SK-N-SH (cell line): ENCODE data around the gene SARS2. TPM values are rescaled to one million over a fixed set of nuclear protein-coding genes. Genes with fewer than 3 reads are reported as not detected.

ENCODE experiments used
- CTCF ChIA-PET: fragments of 300-600, 350-600 bp; formaldehyde crosslinking; extraction: SDS; loops from one replicate; lab custom pipeline; 2021; lab: Yijun Ruan, JAX
- POLR2A ChIA-PET: fragments of 350-600 bp; sonication (Branson Sonifier 250); formaldehyde crosslinking; extraction: SDS; loops from one replicate; lab custom pipeline; 2020; ENCODE audit warnings: antibody characterized with exemption, inconsistent platforms; lab: Yijun Ruan, JAX
- DNase-seq: peaks from one replicate; pipeline ENCODE4 v3.0.0; 2012
- H2AFZ ChIP-seq: fragments of 200-600 bp; sonication (generic); 2 replicates; pipeline ENCODE4 v1.8.1; 2016; ENCODE audit warnings: antibody characterized with exemption, mild to moderate bottlenecking, low read depth
- H3F3A ChIP-seq: fragments of 200-600 bp; sonication (generic); replicated peaks from 2 replicates; pipeline ENCODE3; 2016; ENCODE audit warnings: antibody characterized with exemption, mild to moderate bottlenecking; ENCODE audit not compliant: insufficient read depth
- H3K27ac ChIP-seq, 2 experiments: fragments of 200-500 bp in 1 of 2; fragments of 200-600 bp in 1 of 2; sonication (Bioruptor generic) in 1 of 2; sonication (generic), shearing (Covaris generic) in 1 of 2; 2 replicates each; pipeline versions ENCODE4 v1.5.1 to v1.6.1; 2014 to 2016; ENCODE audit warnings: low read depth in 2 of 2, inconsistent platforms in 1 of 2, low read length in 1 of 2, mild to moderate bottlenecking in 1 of 2, mixed read lengths in 1 of 2
- H3K27me3 ChIP-seq: fragments of 200-600 bp; sonication (generic), shearing (Covaris generic); 2 replicates; pipeline ENCODE4 v1.6.1; 2016; ENCODE audit warnings: mixed run types; ENCODE audit not compliant: insufficient read depth
- H3K36me3 ChIP-seq, 2 experiments: fragments of 200-500 bp in 1 of 2; fragments of 200-600 bp in 1 of 2; sonication (Bioruptor generic) in 1 of 2; sonication (generic) in 1 of 2; replicated peaks in 1 of 2; 2 replicates each; pipeline versions ENCODE3 to v1.5.1; 2014 to 2016; ENCODE audit warnings: low read length in 1 of 2, mild to moderate bottlenecking in 1 of 2; ENCODE audit not compliant: insufficient read depth in 2 of 2, control insufficient read depth in 1 of 2
- H3K4me1 ChIP-seq, 2 experiments: fragments of 200-500 bp in 1 of 2; fragments of 200-600 bp in 1 of 2; sonication (Bioruptor generic) in 1 of 2; sonication (generic), shearing (Covaris generic) in 1 of 2; 2 replicates each; pipeline versions ENCODE4 v1.5.1 to v1.6.1; 2014 to 2016; ENCODE audit warnings: low read depth in 1 of 2, low read length in 1 of 2, mixed run types in 1 of 2; ENCODE audit not compliant: insufficient read depth in 2 of 2, control insufficient read depth in 1 of 2
- H3K4me2 ChIP-seq: fragments of 200-600 bp; sonication (generic), shearing (Covaris generic); 2 replicates; pipeline ENCODE4 v1.6.1; 2017; ENCODE audit warnings: mixed run types
- H3K4me3 ChIP-seq, 2 experiments: fragments of 200-500 bp in 1 of 2; fragments of 200-600 bp in 1 of 2; sonication (Bioruptor generic) in 1 of 2; sonication (generic), shearing (Covaris generic) in 1 of 2; 2 replicates each; pipeline versions ENCODE4 v1.5.1 to v1.8.1; 2014 to 2016; ENCODE audit warnings: low read depth in 2 of 2, inconsistent platforms in 1 of 2, low read length in 1 of 2, mild to moderate bottlenecking in 1 of 2, mixed read lengths in 1 of 2, moderate library complexity in 1 of 2
- H3K79me2 ChIP-seq: fragments of 200-600 bp; sonication (generic); 2 replicates; pipeline ENCODE4 v1.8.1; 2017; ENCODE audit warnings: mild to moderate bottlenecking; ENCODE audit not compliant: insufficient read depth
- H3K9ac ChIP-seq: fragments of 200-600 bp; sonication (generic); 2 replicates; pipeline ENCODE4 v1.6.1; 2017; ENCODE audit warnings: mixed run types
- H3K9me2 ChIP-seq: fragments of 200-600 bp; sonication (generic); 2 replicates; pipeline ENCODE4 v1.6.1; 2017; ENCODE audit warnings: mixed run types
- H3K9me3 ChIP-seq: fragments of 200-600 bp; sonication (generic); 2 replicates; pipeline ENCODE4 v1.6.1; 2017; ENCODE audit warnings: mixed run types, mild to moderate bottlenecking, moderate library complexity
- H4K20me1 ChIP-seq: fragments of 200-600 bp; sonication (generic); 2 replicates; pipeline ENCODE4 v1.6.1; 2017; ENCODE audit warnings: mild to moderate bottlenecking, mixed run types; ENCODE audit not compliant: insufficient read depth
- CHD2 ChIP-seq: fragments of 150-350 bp; IDR thresholded peaks from 2 replicates; pipeline ENCODE4 v1.6.1; 2018; ENCODE audit warnings: low read length; ENCODE audit not compliant: partially characterized antibody
- CTCF ChIP-seq: fragments of 200-600 bp; sonication (generic); IDR thresholded peaks from 2 replicates; pipeline ENCODE4 v1.6.1; 2017; ENCODE audit warnings: antibody characterized with exemption, mild to moderate bottlenecking, moderate library complexity
- ELF1 ChIP-seq: IDR thresholded peaks from 2 replicates; pipeline ENCODE4 v1.4.0; 2012
- FOXM1 ChIP-seq: IDR thresholded peaks from 2 replicates; pipeline ENCODE4 v1.4.0; 2012; ENCODE audit warnings: low read depth, mild to moderate bottlenecking
- GATA2 ChIP-seq: sonication (generic); formaldehyde crosslinking; IDR thresholded peaks from 2 replicates; pipeline ENCODE4 v1.5.0; 2020; ENCODE audit warnings: mild to moderate bottlenecking, missing genetic modification reagents
- IRF3 ChIP-seq: fragments of 150-350 bp; IDR thresholded peaks from 2 replicates; pipeline ENCODE4 v1.6.1; 2016; ENCODE audit warnings: mild to moderate bottlenecking, low read depth, low read length
- JUND ChIP-seq: IDR thresholded peaks from 2 replicates; pipeline ENCODE4 v1.4.0; 2012
- MEF2A ChIP-seq: IDR thresholded peaks from 2 replicates; pipeline ENCODE4 v1.4.0; 2012; ENCODE audit warnings: low read depth, borderline replicate concordance
- NRF1 ChIP-seq: IDR thresholded peaks from 2 replicates; pipeline ENCODE4 v1.6.1; 2012; ENCODE audit warnings: low read depth, mild to moderate bottlenecking, low read length
- RAD21 ChIP-seq: IDR thresholded peaks from 2 replicates; pipeline ENCODE4 v1.6.1; 2012; ENCODE audit warnings: mild to moderate bottlenecking, low read length
- RFX5 ChIP-seq: IDR thresholded peaks from 2 replicates; pipeline ENCODE4 v1.6.1; 2012; ENCODE audit warnings: mild to moderate bottlenecking, improper control_type of control experiment, low read length
- RXRA ChIP-seq: IDR thresholded peaks from 2 replicates; pipeline ENCODE4 v1.4.0; 2012; ENCODE audit warnings: low read depth, mild to moderate bottlenecking, borderline replicate concordance
- USF2 ChIP-seq: fragments of 150-350 bp; IDR thresholded peaks from 2 replicates; pipeline ENCODE4 v1.6.1; 2017; ENCODE audit warnings: antibody characterized with exemption, low read length, low read depth, borderline replicate concordance
- ZBTB33 ChIP-seq: IDR thresholded peaks from 2 replicates; pipeline ENCODE4 v1.4.0; 2012; ENCODE audit warnings: low read depth, borderline replicate concordance
- WGBS: methylation state at CpG from one replicate; pipeline ENCODE4 v1.1.6; 2017; ENCODE audit warnings: low lambda C conversion rate; 5-methylcytosine and 5-hydroxymethylcytosine counted together
- polyA plus RNA-seq, 3 experiments: library from polyadenylated mRNA; depleted of rRNA; stranded (reverse); fragments of >200 nt; gene quantifications; 2 replicates each; pipeline ENCODE4 v1.2.3, GENCODE V29; 2012

The SARS2 gene
- polyA plus RNA-seq, 1 of the 3 experiments (the other 2 are of a cell fraction) = 36.5 TPM

- Histone ChIP-seq H3F3A (peaks cover 6% of the 10 kb centered on the region), H3K9me2 (no peaks in the 10 kb centered on the region), H3K9ac (no peak overlapping the region), H3K4me3 (no peak overlapping the region), H3K4me2 (no peak overlapping the region), H3K27ac (no peak overlapping the region), H2AFZ (no peak overlapping the region), H4K20me1 (no peaks in the 10 kb centered on the region; the same call in 1 of the 2 replicates), H3K27me3 (no peaks in the 10 kb centered on the region), H3K79me2 (peaks cover 8% of the 10 kb centered on the region; the same call in 1 of the 2 replicates), H3K36me3 (peaks cover 0 to 4% of the 10 kb centered on the region in 2 experiments), H3K4me1 (peaks cover 0 to 2% of the 10 kb centered on the region in 2 experiments; a peak in 1 of 4 replicates), H3K9me3 (no peaks in the 10 kb centered on the region)
- 91% methylated on average over 5 of the region's 5 CpGs for WGBS
- no peak for TF ChIP-seq NRF1
- no peak for DNase-seq
- CTCF ChIA-PET = interaction anchor here (0.9 to 1.7 kb wide), 4 partner anchors 9 to 162 kb away, joined by 3 to 4 read pairs (median 4); no protein-coding TSS in a partner anchor
- POLR2A ChIA-PET = no interaction called here
These were observed 29.1 kb upstream of the SARS2 start for GRCh38 chr19:38959618-38960017.

- H3K4me1 ChIP-seq = peaks cover 0 to 2% of the 10 kb centered on the region in 2 experiments; a peak in 1 of 4 replicates
- ChIA-PET POLR2A (no interaction called here), CTCF (interaction anchor here (1.3 to 1.7 kb wide), 2 partner anchors 12 to 19 kb away, joined by 4 read pairs; no protein-coding TSS in a partner anchor)
- 100% methylated on average over 2 of the region's 2 CpGs for WGBS
- H3K9ac ChIP-seq = no peak overlapping the region
- no peaks in the 10 kb centered on the region for H3K36me3 ChIP-seq
- no peaks in the 10 kb centered on the region for H3K27me3 ChIP-seq
- no peak for DNase-seq
- no peaks in the 10 kb centered on the region for H3K9me3 ChIP-seq
- H3K79me2 ChIP-seq = peaks cover 8% of the 10 kb centered on the region; the same call in 1 of the 2 replicates
- no peak overlapping the region for H3K4me2 ChIP-seq
- H3K4me3 ChIP-seq = no peak overlapping the region
- H3K9me2 ChIP-seq = no peaks in the 10 kb centered on the region
- TF ChIP-seq IRF3 (no peak), CHD2 (no peak), RXRA (no peak), FOXM1 (no peak), MEF2A (no peak), CTCF (no peak), ZBTB33 (no peak), RAD21 (no peak), GATA2 (CRISPR knock-in tag) (no peak), ELF1 (no peak), RFX5 (no peak), JUND (no peak), USF2 (no peak)
- H2AFZ ChIP-seq = no peak overlapping the region
- H3K27ac ChIP-seq = no peak overlapping the region
- H3F3A ChIP-seq = peaks cover 6% of the 10 kb centered on the region
- no peaks in the 10 kb centered on the region; the same call in 1 of the 2 replicates for H4K20me1 ChIP-seq
These were observed 27.7 kb upstream of the SARS2 start for GRCh38 chr19:38958301-38958700.
